Parathyroid adenoma (tissue), 2 donors: ENCODE data around the gene MAG.

Source experiments
- H2AFZ ChIP-seq: fragments of 300-600 bp; sonication (generic); one replicate; pipeline ENCODE4 v1.7.0; 2017; ENCODE audit warnings: antibody characterized with exemption, mild to moderate bottlenecking
- H3K27ac ChIP-seq: fragments of 300-600 bp; sonication (generic); one replicate; pipeline ENCODE4 v1.7.0; 2017
- H3K27me3 ChIP-seq: fragments of 300-600 bp; sonication (generic); one replicate; pipeline ENCODE4 v1.7.0; 2017; ENCODE audit warnings: low read length; ENCODE audit not compliant: control insufficient read depth, insufficient read depth
- H3K36me3 ChIP-seq: fragments of 300-600 bp; sonication (generic); one replicate; pipeline ENCODE4 v1.7.0; 2017; ENCODE audit warnings: low read length; ENCODE audit not compliant: control insufficient read depth, insufficient read depth
- H3K4me1 ChIP-seq: fragments of 300-600 bp; sonication (generic); one replicate; pipeline ENCODE4 v1.7.0; 2017; ENCODE audit warnings: control low read depth
- H3K4me2 ChIP-seq: fragments of 300-600 bp; sonication (generic); one replicate; pipeline ENCODE4 v1.7.0; 2017; ENCODE audit warnings: low read length
- H3K4me3 ChIP-seq: fragments of 300-600 bp; sonication (generic); one replicate; pipeline ENCODE4 v1.7.0; 2017; ENCODE audit warnings: low read depth, low read length
- H3K79me2 ChIP-seq: fragments of 300-600 bp; sonication (generic); one replicate; pipeline ENCODE4 v1.7.0; 2017; ENCODE audit warnings: control low read depth
- H3K9ac ChIP-seq: fragments of 300-600 bp; sonication (generic); one replicate; pipeline ENCODE4 v1.7.0; 2017; ENCODE audit warnings: mild to moderate bottlenecking
- H3K9me3 ChIP-seq: fragments of 300-600 bp; sonication (generic); one replicate; pipeline ENCODE4 v1.7.0; 2017; ENCODE audit warnings: low read length; ENCODE audit not compliant: control insufficient read depth
- CTCF ChIP-seq: fragments of 300-600 bp; sonication (generic); IDR thresholded peaks from one replicate; pipeline ENCODE4 v1.7.0; 2017; ENCODE audit warnings: antibody characterized with exemption, mild to moderate bottlenecking
- donor health status: primary hyperparathyroidism.

The MAG gene

GRCh38 chr19:35291916-35292315, at the start of gene MAG:
MAG (plus strand) TSS chr19:35292161; CDS start chr19:35295409, 3,248 bp downstream.
- Histone ChIP-seq H3K4me3 (no peak within 1 kb of the TSS), H3K9me3 (no peaks in the 10 kb centered on the region), H3K9ac (no peak within 1 kb of the TSS), H3K4me2 (no peak within 1 kb of the TSS), H3K27ac (no peak within 1 kb of the TSS), H2AFZ (no peak within 1 kb of the TSS), H3K27me3 (no peaks in the 10 kb centered on the region), H3K79me2 (no peaks in the 10 kb centered on the region), H3K36me3 (no peaks in the 10 kb centered on the region), H3K4me1 (peaks cover 6% of the 10 kb centered on the region)
- TF ChIP-seq CTCF, result no peak

GRCh38 chr19:35246466-35247092, 45.4 kb upstream of the MAG start:
- Histone ChIP-seq H3K27ac (no peak overlapping the region), H3K4me1 (no peaks in the 10 kb centered on the region), H3K9me3 (no peaks in the 10 kb centered on the region), H3K27me3 (no peaks in the 10 kb centered on the region), H3K9ac (no peak overlapping the region), H2AFZ (no peak overlapping the region), H3K4me3 (no peak overlapping the region), H3K4me2 (no peak overlapping the region), H3K36me3 (no peaks in the 10 kb centered on the region), H3K79me2 (peaks cover 3% of the 10 kb centered on the region)
- no peak for TF ChIP-seq CTCF

GRCh38 chr19:35247526-35248309, 44.2 kb upstream of the MAG start:
- Histone ChIP-seq H3K9me3 (no peaks in the 10 kb centered on the region), H3K4me1 (no peaks in the 10 kb centered on the region), H3K27me3 (no peaks in the 10 kb centered on the region), H3K9ac (peak overlapping the region; percentile 65), H2AFZ (peak overlapping the region; percentile 99), H3K27ac (peak overlapping the region; percentile 99), H3K36me3 (no peaks in the 10 kb centered on the region), H3K4me3 (peak overlapping the region; percentile 86), H3K4me2 (peak overlapping the region; percentile 79), H3K79me2 (peaks cover 3% of the 10 kb centered on the region)
- TF ChIP-seq CTCF, result peak; percentile 67

- peak within 1 kb of the TSS; percentile 65 for H3K9ac ChIP-seq
- peak within 1 kb of the TSS; percentile 79 for H3K4me2 ChIP-seq
Measured at GRCh38 chr19:35248310-35249145, 43.4 kb upstream of the MAG start, which contains the start of gene LSR. LSR (plus strand) TSS chr19:35249002; CDS start chr19:35249023, 21 bp downstream.

More at GRCh38 chr19:35248310-35249145, 43.4 kb upstream of the MAG start, which contains the start of gene LSR:
- peak; percentile 18 for TF ChIP-seq CTCF
- Histone ChIP-seq H3K36me3 (no peaks in the 10 kb centered on the region), H3K4me3 (peak within 1 kb of the TSS; percentile 86), H3K27me3 (no peaks in the 10 kb centered on the region), H3K9me3 (no peaks in the 10 kb centered on the region), H2AFZ (peak within 1 kb of the TSS; percentile 99), H3K27ac (peak within 1 kb of the TSS; percentile 99), H3K79me2 (peaks cover 3% of the 10 kb centered on the region), H3K4me1 (no peaks in the 10 kb centered on the region)
